Measurements from ENCODE around the gene CSMD2. TPM values are rescaled to one million over a fixed set of nuclear protein-coding genes. Genes with fewer than 3 reads are reported as not detected.

Gene CSMD2
- total RNA-seq, 1 donor from 2014 or later, result 0.12 TPM

GRCh38 chr1:33872683-33873082, 292.3 kb downstream of the CSMD2 start:
- DNase-seq (ENCODE audit: extremely low read depth, low read depth, low spot score), result no peak

GRCh38 chr1:33872275-33872674, 292.8 kb downstream of the CSMD2 start:
- DNase-seq (ENCODE audit: extremely low read depth, low read depth, low spot score), result no peak

DNA sequence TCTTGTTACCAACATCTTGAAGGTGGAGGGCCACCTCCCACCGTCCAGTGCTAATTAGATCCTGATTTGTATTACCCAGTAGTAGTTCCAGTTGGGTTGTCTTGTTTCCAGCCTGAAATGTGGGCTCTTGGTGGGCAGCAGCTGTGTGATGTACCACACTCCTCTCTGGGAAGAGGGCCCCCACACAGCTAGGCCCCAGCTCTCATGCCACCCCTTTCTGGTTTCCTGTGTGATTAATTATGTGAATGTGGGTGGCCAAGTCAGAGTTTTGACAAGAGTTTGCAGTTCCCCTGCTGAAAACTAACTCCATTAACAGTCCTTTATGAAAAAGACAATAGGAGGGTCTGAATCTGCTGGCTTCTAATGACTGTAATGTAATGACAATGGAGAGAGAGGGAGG, 297.3 kb downstream of the CSMD2 start:
- no peak for DNase-seq (ENCODE audit: extremely low read depth, low read depth, low spot score)

GRCh38 chr1:33866281-33866680, 298.7 kb downstream of the CSMD2 start:
- no peak for DNase-seq (ENCODE audit: extremely low read depth, low read depth, low spot score)

- DNase-seq (ENCODE audit: extremely low read depth, low read depth, low spot score), result no peak
These were observed 300.3 kb downstream of the CSMD2 start for GRCh38 chr1:33864460-33865389.

DNA sequence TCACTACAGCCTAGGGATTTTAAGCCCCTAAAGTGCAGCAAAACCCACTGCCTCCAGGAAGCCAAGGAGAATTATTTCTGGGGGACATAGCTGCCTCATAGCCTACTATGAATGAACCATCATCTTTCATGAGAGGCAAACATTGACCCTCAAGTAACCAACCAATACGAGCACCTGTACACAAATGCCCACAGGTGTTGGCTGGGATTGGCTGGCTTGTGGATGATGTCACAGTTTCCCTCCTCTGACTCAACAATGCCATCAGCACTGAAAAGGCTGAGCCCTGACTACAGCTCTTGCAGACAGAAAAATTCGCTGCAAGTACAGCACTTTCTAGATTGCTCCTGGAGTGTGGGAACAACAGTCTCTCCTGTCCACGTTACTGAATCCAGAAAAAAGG, 301.3 kb downstream of the CSMD2 start, which contains the start of gene HMGB4:
Gene HMGB4, plus strand, starts transcription at position 301 of the 400 bp plus-strand sequence. CDS start 113 bp downstream, outside the sequence.
- DNase-seq (ENCODE audit: extremely low read depth, low read depth, low spot score), result no peak

GRCh38 chr1:33860671-33861070, 304.4 kb downstream of the CSMD2 start:
- DNase-seq (ENCODE audit: extremely low read depth, low read depth, low spot score), result no peak

GRCh38 chr1:33854091-33854490, 310.9 kb downstream of the CSMD2 start:
- no peak for DNase-seq (ENCODE audit: extremely low read depth, low read depth, low spot score)

DNA sequence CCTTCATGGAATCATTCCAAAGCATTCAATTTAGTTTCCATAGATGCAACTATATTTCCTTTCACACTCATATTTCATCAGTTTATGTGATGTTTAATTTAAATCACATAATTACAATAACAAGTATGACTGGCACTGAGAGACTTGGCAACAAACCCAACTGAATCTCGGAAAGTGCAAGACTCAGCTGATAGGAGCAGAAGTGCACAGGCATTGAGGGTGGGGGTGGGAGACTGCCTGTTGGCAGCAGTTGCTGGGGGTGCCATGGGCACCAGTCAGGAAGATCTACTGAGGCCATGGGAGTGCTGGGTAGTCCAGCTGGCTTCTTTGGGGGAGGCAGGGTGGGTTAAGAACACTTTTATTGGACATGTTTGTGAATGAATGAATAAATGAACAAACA, 311.6 kb downstream of the CSMD2 start:
- no peak for DNase-seq (ENCODE audit: extremely low read depth, low read depth, low spot score)

- no peak for DNase-seq (ENCODE audit: extremely low read depth, low read depth, low spot score)
These were observed 312.3 kb downstream of the CSMD2 start for GRCh38 chr1:33852711-33853110.

DNA sequence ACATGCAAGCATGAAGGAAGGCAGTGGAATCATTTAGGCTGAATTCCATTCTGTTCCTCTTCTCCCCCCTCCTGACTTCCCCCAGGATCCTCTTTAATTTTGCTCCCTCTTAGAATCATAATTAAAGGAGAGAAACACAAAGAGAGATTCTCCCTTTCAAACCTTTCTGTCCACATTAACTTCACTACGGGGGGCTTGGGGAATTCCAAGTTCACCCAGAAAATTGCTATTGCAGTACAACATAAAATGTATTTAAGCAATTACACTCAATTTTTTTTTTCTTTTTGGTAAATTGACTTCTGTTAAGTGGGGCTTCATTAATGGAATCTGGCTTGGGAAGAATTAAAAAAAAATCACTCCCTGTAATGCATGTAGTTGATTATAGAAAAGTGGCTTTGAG, 314.5 kb downstream of the CSMD2 start:
- DNase-seq (ENCODE audit: extremely low read depth, low read depth, low spot score), result no peak

- no peak for DNase-seq (ENCODE audit: extremely low read depth, low read depth, low spot score)
These were observed 315.8 kb downstream of the CSMD2 start for GRCh38 chr1:33849211-33849610.

- DNase-seq (ENCODE audit: extremely low read depth, low read depth, low spot score), result no peak
These were observed 316.7 kb downstream of the CSMD2 start for GRCh38 chr1:33848205-33848937.

DNA sequence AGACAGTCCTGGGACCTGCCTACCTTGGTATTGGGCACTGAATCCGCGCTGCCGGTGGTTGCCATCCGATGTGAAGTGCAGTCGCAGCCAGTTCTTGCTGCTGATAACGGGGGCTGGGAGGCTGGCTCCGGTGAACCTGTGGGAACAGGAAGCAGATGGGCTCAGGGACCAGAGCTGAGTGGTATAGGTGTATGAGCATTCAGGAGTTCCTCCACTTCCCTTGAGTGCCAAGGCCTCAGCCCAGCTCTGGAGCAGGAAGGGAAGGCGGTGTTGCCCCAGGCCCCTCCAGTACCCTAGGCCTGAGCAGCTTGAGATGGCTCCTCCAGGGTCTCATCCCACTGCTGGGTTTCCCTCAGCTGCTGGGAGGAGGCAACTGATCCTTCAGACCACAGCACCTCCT, 318.2 kb downstream of the CSMD2 start:
- no peak for DNase-seq (ENCODE audit: extremely low read depth, low read depth, low spot score)

- DNase-seq (ENCODE audit: extremely low read depth, low read depth, low spot score), result no peak
These were observed 320.9 kb downstream of the CSMD2 start for GRCh38 chr1:33844166-33844565.

- DNase-seq (ENCODE audit: extremely low read depth, low read depth, low spot score), result no peak
These were observed 322.7 kb downstream of the CSMD2 start for GRCh38 chr1:33842348-33842747.

- DNase-seq (ENCODE audit: extremely low read depth, low read depth, low spot score), result no peak
These were observed 323.5 kb downstream of the CSMD2 start for GRCh38 chr1:33841494-33841893.

DNA sequence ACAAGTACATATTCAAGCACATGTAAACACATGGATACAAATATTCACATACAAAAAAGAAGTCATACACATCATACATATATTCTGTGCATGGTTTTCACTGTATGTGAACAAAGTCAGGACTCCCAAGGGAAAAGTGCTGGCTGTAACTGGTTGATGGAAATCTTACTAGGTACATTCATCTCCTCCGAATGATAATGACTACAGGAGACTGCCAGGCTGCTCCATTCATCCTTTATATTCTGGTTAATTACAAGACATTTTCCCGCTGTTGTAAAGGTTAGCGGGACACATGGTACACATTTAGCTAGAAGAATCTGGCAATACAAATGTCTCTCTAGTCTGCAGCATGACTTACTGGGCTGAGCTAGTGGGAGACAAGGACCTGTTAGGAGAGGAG, 327.4 kb downstream of the CSMD2 start:
- DNase-seq (ENCODE audit: extremely low read depth, low read depth, low spot score), result no peak

DNA sequence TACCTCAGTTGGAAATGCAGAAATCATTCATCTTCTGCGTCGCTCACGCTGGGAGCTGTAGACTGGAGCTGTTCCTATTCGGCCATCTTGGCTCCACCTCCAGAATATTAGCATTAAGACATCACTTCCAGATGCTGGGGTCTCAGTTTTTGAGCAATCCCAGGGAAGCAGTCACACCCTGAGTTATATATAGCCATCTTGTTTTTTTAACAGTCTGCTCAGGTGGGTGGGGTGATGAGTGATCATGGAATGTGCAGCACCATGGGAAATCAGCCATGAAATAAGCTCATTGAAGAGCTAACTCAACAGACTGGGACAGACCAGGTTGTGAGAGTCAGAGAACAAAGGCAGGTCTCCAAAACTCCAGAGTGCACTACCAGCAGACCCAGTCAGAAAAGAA, 328.1 kb downstream of the CSMD2 start:
- no peak for DNase-seq (ENCODE audit: extremely low read depth, low read depth, low spot score)

- DNase-seq (ENCODE audit: extremely low read depth, low read depth, low spot score), result no peak
These were observed 336.4 kb downstream of the CSMD2 start for GRCh38 chr1:33828654-33829053.

DNA sequence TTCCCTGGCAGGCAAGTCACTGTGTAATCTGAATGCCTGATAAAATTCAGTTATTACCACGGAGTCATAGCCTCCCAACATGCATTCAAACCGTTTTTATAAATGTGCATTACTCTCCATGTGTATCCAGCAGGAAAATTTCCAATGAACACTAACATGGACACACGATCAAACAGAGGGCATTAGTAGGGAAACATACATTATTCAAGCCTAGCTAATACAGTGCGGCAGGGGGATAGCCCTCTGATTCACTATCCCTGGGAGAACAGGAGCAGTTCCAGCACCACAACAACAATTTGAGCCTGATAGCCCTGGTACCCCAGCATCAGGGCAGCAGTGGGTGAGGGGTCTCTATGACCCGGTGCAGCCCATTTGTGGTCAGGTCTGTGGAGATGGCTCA, 337.0 kb downstream of the CSMD2 start:
- no peak for DNase-seq (ENCODE audit: extremely low read depth, low read depth, low spot score)

- DNase-seq (ENCODE audit: extremely low read depth, low read depth, low spot score), result no peak
These were observed 338.3 kb downstream of the CSMD2 start for GRCh38 chr1:33826711-33827110.

Measured in glomerular endothelial cell (primary cell).